ENCODE results near the gene ADAMTS17. TPM values are rescaled to one million over a fixed set of nuclear protein-coding genes. Genes with fewer than 3 reads are reported as not detected.

The ADAMTS17 gene
- total and polyA plus RNA-seq, 8 donors = 0.31 to 14.3 (median 6.3) TPM

- 65 to 81% (median 68%) methylated on average over 19 of the region's 19 CpGs for WGBS, 5 donors
- DNase-seq = peak in 1 of 2 donors; percentile 91
- Histone ChIP-seq H3K4me3 (no peak overlapping the region), H3K9me3 (peaks cover 11 to 24% (median 17%) of the 10 kb centered on the region in 4 donors), H3K27me3 (no peaks in the 10 kb centered on the region), H3K27ac (peak overlapping the region in 3 of 5 donors; percentile 15 to 71 (median 23)), H3K4me1 (peaks cover 0 to 15% (median 6%) of the 10 kb centered on the region in 4 donors), H3K36me3 (peaks cover 0 to 11% (median 0%) of the 10 kb centered on the region in 4 donors)
- TF ChIP-seq CTCF (IDR thresholded peaks at IDR 0.05) (no peak), EP300 (IDR thresholded peaks at IDR 0.05) (peak; percentile 77), POLR2AphosphoS5 (IDR thresholded peaks at IDR 0.05) (peak in 2 of 3 donors; percentile 30 to 84), POLR2A (IDR thresholded peaks at IDR 0.05) (no peak)
- intact Hi-C loops (cut with DNase I; ENCODE audit: low total_unique reads) = no loop called here
These were observed 216.2 kb downstream of the ADAMTS17 start for GRCh38 chr15:100125401-100126191.

GRCh38 chr15:100124936-100125335, 216.8 kb downstream of the ADAMTS17 start:
- peak overlapping the region in 2 of 5 donors; percentile 23 to 71 for H3K27ac ChIP-seq
- intact Hi-C loops (cut with DNase I; ENCODE audit: low total_unique reads) = no loop called here

GRCh38 chr15:100124361-100124760, 217.4 kb downstream of the ADAMTS17 start:
- H3K36me3 ChIP-seq = peaks cover 0 to 16% (median 0%) of the 10 kb centered on the region in 4 donors
- intact Hi-C loops (cut with DNase I; ENCODE audit: low total_unique reads) = no loop called here
- peaks cover 0 to 15% (median 6%) of the 10 kb centered on the region in 4 donors for H3K4me1 ChIP-seq
- no peak overlapping the region for H3K4me3 ChIP-seq
- TF ChIP-seq POLR2A (IDR thresholded peaks at IDR 0.05) (no peak), POLR2AphosphoS5 (IDR thresholded peaks at IDR 0.05) (no peak)
- H3K27ac ChIP-seq = peak overlapping the region in 1 of 5 donors; percentile 71
- 93 to 96% (median 95%) methylated on average over 14 of the region's 14 CpGs for WGBS, 5 donors
- no peaks in the 10 kb centered on the region for H3K27me3 ChIP-seq
- no peak for DNase-seq
- H3K9me3 ChIP-seq = peaks cover 11 to 33% (median 18%) of the 10 kb centered on the region in 4 donors

More at GRCh38 chr15:100124936-100125335, 216.8 kb downstream of the ADAMTS17 start:
- Histone ChIP-seq H3K4me3 (no peak overlapping the region), H3K9me3 (peaks cover 11 to 29% (median 18%) of the 10 kb centered on the region in 4 donors), H3K36me3 (peaks cover 0 to 11% (median 0%) of the 10 kb centered on the region in 4 donors), H3K4me1 (peaks cover 0 to 15% (median 6%) of the 10 kb centered on the region in 4 donors), H3K27me3 (no peaks in the 10 kb centered on the region)
- DNase-seq = no peak
- WGBS, 5 donors = 87 to 95% (median 92%) methylated on average over 5 of the region's 5 CpGs
- no peak for TF ChIP-seq POLR2AphosphoS5 (IDR thresholded peaks at IDR 0.05)
- TF ChIP-seq POLR2A (IDR thresholded peaks at IDR 0.05) = no peak
- no peak for TF ChIP-seq EP300 (IDR thresholded peaks at IDR 0.05)
- no peak for TF ChIP-seq CTCF (IDR thresholded peaks at IDR 0.05)

- Histone ChIP-seq H3K27ac (no peak overlapping the region), H3K9me3 (peaks cover 11 to 33% (median 18%) of the 10 kb centered on the region in 4 donors), H3K27me3 (no peaks in the 10 kb centered on the region), H3K4me1 (peaks cover 0 to 15% (median 6%) of the 10 kb centered on the region in 4 donors), H3K4me3 (no peak overlapping the region), H3K36me3 (peaks cover 0 to 18% (median 0%) of the 10 kb centered on the region in 4 donors)
- no peak for TF ChIP-seq POLR2A (IDR thresholded peaks at IDR 0.05)
- TF ChIP-seq CTCF (IDR thresholded peaks at IDR 0.05) = no peak
- TF ChIP-seq POLR2AphosphoS5 (IDR thresholded peaks at IDR 0.05) = no peak
- TF ChIP-seq EP300 (IDR thresholded peaks at IDR 0.05) = no peak
- intact Hi-C loops (cut with DNase I; ENCODE audit: low total_unique reads) = no loop called here
- no peak for DNase-seq
- 89 to 96% (median 90%) methylated on average over 9 of the region's 9 CpGs for WGBS, 5 donors
These were observed 218.2 kb downstream of the ADAMTS17 start for GRCh38 chr15:100123611-100124010.
